Esophagus squamous epithelium (tissue), 5 donors: ENCODE measurements around the gene KCNQ1. TPM values are rescaled to one million over a fixed set of nuclear protein-coding genes. Genes with fewer than 3 reads are reported as not detected.

Experiments
- DNase-seq: peaks from one replicate; lab custom pipeline; 2025; lab: John Stamatoyannopoulos, UW
- H3K27ac ChIP-seq, 4 donors: fragments of 200-600 bp; sonication (generic); one replicate each; pipeline ENCODE4 v1.5.1; 2016 to 2019; ENCODE audit warnings: mild to moderate bottlenecking in 1 of 4
- H3K27me3 ChIP-seq, 4 donors: fragments of 200-600 bp; sonication (generic); 1 replicate in 3 of 4; 2 replicates in 1 of 4; pipeline versions ENCODE4 v1.5.1 to v1.6.0; 2017 to 2021; ENCODE audit warnings: antibody characterized with exemption in 1 of 4
- H3K36me3 ChIP-seq, 3 donors: fragments of 200-600 bp; sonication (generic); one replicate each; pipeline ENCODE4 v1.5.1; 2016 to 2019
- H3K4me1 ChIP-seq, 3 donors: fragments of 200-600 bp; sonication (generic); one replicate each; pipeline ENCODE4 v1.5.1; 2017 to 2019
- H3K4me3 ChIP-seq, 4 donors: fragments of 200-600 bp; sonication (generic); 1 replicate in 3 of 4; 2 replicates in 1 of 4; pipeline ENCODE4 v1.5.1; 2016 to 2019; ENCODE audit warnings: mild to moderate bottlenecking in 2 of 4, moderate library complexity in 1 of 4
- H3K9me3 ChIP-seq, 3 donors: fragments of 200-600 bp; sonication (generic); one replicate each; pipeline ENCODE4 v1.5.1; 2016 to 2019
- POLR2A ChIP-seq, 4 donors: fragments of 450-650 bp; IDR thresholded peaks; one replicate each; pipeline ENCODE4 v1.6.1; 2017; ENCODE audit warnings: antibody characterized with exemption in 4 of 4, mild to moderate bottlenecking in 4 of 4, moderate library complexity in 3 of 4
- WGBS, 2 donors: methylation state at CpG; one replicate each; pipeline ENCODE4 v1.1.5; 2018; 5-methylcytosine and 5-hydroxymethylcytosine counted together
- intact Hi-C: fragments of 100-400 bp; cut with DNase I; formaldehyde crosslinking; loops from one replicate; pipeline ENCODE4 v1.15.0; 2022
- total RNA-seq, 4 donors: library from RNA; depleted of rRNA; stranded (reverse); fragments of >200 nt; gene quantifications; one replicate each; pipeline ENCODE4 v1.1.0, GENCODE V29; 2016
- TF ChIP-seq, protein P1 (sequence below), 6 experiments: fragments of 450-650 bp in 4 of 6; fragments of 200-600 bp in 2 of 6; sonication (generic) in 2 of 6; IDR thresholded peaks; one replicate each; pipeline ENCODE4 v1.5.1; 2016 to 2019; ENCODE audit warnings: antibody characterized with exemption in 6 of 6, mild to moderate bottlenecking in 4 of 6, moderate library complexity in 4 of 6
- donor health status: DM: yes; HTN: yes; CAD: no.

The KCNQ1 gene
- total RNA-seq, 4 donors from 2014 or later, result 0.61 to 3.1 (median 0.72) TPM

DNA sequence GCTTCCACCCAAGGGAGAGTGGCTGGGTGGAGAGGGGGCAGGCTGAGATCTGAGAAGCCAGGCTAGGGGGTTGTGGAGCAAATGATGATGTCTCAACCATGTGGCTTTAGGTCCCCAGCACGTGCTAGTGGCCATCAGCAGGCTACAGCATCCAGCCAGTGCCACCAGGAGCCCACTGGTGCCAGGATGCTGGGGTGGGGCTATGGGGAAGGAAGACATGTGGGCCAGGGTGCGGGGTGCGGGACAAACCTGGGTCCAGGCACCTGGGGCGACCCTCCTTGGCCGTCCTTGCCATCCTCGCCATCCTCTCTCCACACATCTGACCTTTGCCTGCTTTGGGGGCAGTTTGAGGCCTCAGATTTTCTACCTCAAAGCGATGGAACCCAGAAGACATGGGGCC, 104.3 kb downstream of the KCNQ1 start:
- H3K36me3 ChIP-seq, result no peaks in the 10 kb centered on the region
- no peaks in the 10 kb centered on the region for H3K9me3 ChIP-seq
- no peak overlapping the region for H3K27ac ChIP-seq
- DNase-seq, result no peak
- H3K4me3 ChIP-seq, result no peak overlapping the region
- H3K4me1 ChIP-seq, result no peaks in the 10 kb centered on the region
- no peak for TF ChIP-seq POLR2A (IDR thresholded peaks at IDR 0.05)
- TF ChIP-seq, protein P1, sequence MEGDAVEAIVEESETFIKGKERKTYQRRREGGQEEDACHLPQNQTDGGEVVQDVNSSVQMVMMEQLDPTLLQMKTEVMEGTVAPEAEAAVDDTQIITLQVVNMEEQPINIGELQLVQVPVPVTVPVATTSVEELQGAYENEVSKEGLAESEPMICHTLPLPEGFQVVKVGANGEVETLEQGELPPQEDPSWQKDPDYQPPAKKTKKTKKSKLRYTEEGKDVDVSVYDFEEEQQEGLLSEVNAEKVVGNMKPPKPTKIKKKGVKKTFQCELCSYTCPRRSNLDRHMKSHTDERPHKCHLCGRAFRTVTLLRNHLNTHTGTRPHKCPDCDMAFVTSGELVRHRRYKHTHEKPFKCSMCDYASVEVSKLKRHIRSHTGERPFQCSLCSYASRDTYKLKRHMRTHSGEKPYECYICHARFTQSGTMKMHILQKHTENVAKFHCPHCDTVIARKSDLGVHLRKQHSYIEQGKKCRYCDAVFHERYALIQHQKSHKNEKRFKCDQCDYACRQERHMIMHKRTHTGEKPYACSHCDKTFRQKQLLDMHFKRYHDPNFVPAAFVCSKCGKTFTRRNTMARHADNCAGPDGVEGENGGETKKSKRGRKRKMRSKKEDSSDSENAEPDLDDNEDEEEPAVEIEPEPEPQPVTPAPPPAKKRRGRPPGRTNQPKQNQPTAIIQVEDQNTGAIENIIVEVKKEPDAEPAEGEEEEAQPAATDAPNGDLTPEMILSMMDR (IDR thresholded peaks at IDR 0.05), result no peak
- 84 to 100% methylated on average over 5 to 6 of the region's 7 CpGs for WGBS, 2 donors
- intact Hi-C loops, result no loop called here
- no peaks in the 10 kb centered on the region for H3K27me3 ChIP-seq

DNA sequence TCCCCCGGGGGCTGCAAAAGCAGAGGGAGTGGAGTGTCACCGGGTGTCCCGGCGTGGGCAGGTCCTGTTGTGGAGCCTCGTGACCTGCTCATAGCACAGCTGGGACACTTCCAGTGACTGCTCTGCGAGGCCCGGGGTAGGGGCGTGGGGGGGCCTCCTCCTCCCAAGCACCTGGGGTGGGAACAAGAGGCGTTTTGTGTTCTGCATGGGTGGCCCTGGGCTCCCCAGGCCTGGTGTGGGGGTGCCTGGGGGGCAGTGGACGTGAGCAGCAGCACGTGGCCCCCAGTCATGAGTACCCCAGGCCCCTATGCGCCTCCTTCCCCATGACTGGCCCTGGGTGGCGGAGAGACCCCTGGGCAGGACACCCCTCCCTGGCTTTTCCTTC, 104.7 kb downstream of the KCNQ1 start:
- intact Hi-C loops, result no loop called here
- no peaks in the 10 kb centered on the region for H3K4me1 ChIP-seq
- no peaks in the 10 kb centered on the region for H3K9me3 ChIP-seq
- no peak for DNase-seq
- no peak for TF ChIP-seq POLR2A (IDR thresholded peaks at IDR 0.05)
- TF ChIP-seq, protein P1 (IDR thresholded peaks at IDR 0.05), result no peak
- H3K36me3 ChIP-seq, result no peaks in the 10 kb centered on the region
- H3K27ac ChIP-seq, result no peak overlapping the region
- no peaks in the 10 kb centered on the region for H3K27me3 ChIP-seq
- no peak overlapping the region for H3K4me3 ChIP-seq
- 87% methylated on average over 8 of the region's 13 CpGs; no CpG with 5 or more reads in 1 of the 2 donors for WGBS, 2 donors

DNA sequence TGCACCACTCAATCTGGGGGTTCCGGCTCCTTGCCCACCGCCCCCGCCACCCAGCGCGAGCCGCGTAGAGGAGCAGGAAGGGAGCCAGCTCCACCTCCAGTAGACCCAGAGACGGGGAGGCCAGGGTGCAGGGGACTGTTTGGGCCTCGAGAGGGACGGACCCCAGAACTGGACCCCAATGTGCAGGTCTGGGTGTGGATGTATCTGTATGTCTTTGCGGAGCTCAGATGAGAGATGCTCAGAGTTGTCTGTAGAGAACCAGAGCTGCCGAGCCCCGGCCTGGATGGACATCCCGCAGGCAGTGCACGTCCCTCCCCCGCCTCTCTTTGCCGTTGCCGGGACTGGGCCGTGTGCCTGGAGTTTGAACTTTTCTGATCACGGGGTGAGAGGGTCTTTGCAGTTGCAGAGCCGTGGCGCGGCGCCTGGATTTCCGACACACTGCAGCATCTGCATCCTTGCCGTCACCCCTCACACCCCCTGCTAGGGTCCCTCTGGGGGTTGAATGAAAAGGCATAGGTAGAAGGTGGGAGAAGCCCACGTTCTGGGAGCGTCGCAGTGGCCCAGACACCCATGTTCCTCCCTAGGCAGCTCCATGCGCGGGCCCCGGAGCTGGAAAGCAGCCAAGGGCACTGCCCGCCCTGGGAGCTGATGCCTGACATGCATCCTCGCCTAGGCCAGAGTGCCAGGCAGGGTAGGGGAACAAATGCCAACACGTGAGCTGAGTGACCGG, 105.2 kb downstream of the KCNQ1 start:
- no peak for DNase-seq
- no peaks in the 10 kb centered on the region for H3K36me3 ChIP-seq
- intact Hi-C loops, result no loop called here
- H3K4me3 ChIP-seq, result no peak overlapping the region
- peak overlapping the region in 1 of 4 donors; percentile 47 for H3K27ac ChIP-seq
- WGBS, 2 donors, result 85 to 90% methylated on average over 8 to 27 of the region's 36 CpGs
- no peaks in the 10 kb centered on the region for H3K27me3 ChIP-seq
- no peaks in the 10 kb centered on the region for H3K4me1 ChIP-seq
- TF ChIP-seq POLR2A (IDR thresholded peaks at IDR 0.05), result no peak
- TF ChIP-seq, protein P1 (IDR thresholded peaks at IDR 0.05), result no peak
- no peaks in the 10 kb centered on the region for H3K9me3 ChIP-seq

DNA sequence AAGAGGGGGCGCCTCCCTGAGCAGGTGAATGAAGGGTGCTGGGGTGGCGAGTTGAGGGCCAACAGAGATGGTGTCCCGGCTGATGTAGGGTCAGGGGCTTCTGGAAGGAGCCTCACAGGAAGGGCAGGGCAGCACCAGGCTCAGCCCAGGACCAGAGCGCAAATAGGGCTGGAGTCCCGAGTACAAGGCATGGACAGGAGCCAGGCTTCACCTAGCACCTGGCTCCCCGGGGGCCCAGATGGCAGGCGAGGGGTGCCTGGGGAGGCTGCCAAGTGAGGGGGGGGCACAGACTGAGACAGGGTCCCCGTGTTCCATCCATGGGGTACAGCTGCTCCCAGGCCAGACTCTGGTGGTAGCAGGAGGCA, 105.8 kb downstream of the KCNQ1 start:
- TF ChIP-seq, protein P1 (IDR thresholded peaks at IDR 0.05), result no peak
- no peak for TF ChIP-seq POLR2A (IDR thresholded peaks at IDR 0.05)
- no peaks in the 10 kb centered on the region for H3K27me3 ChIP-seq
- DNase-seq, result no peak
- H3K36me3 ChIP-seq, result no peaks in the 10 kb centered on the region
- intact Hi-C loops, result no loop called here
- no peaks in the 10 kb centered on the region for H3K4me1 ChIP-seq
- H3K4me3 ChIP-seq, result no peak overlapping the region
- 85 to 89% methylated on average over 3 to 4 of the region's 8 CpGs for WGBS, 2 donors
- peak overlapping the region in 2 of 4 donors; percentile 3 to 47 for H3K27ac ChIP-seq
- no peaks in the 10 kb centered on the region for H3K9me3 ChIP-seq

DNA sequence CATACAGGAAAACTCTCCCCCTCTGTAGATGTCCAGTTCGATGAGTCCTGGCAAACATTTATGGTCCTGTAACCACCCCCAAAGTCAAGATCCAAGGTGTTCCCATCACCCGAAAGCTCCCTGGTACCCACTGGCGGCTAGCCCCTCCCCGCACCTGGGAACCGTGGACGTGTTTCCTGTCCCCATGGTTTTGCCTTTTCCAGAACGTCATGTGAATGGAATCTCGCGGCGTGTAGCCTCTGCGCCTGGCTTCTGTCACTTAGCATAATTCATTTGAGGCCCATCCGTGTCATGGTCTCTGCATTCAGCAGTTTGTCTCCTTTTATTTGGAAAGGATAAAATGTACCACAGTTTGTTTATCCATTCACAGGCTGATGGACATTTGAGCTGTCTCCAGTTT, 106.3 kb downstream of the KCNQ1 start:
- 74 to 78% methylated on average over 12 of the region's 12 CpGs for WGBS, 2 donors
- intact Hi-C loops, result no loop called here
- TF ChIP-seq, protein P1 (IDR thresholded peaks at IDR 0.05), result no peak
- no peak for TF ChIP-seq POLR2A (IDR thresholded peaks at IDR 0.05)
- H3K36me3 ChIP-seq, result no peaks in the 10 kb centered on the region
- H3K4me1 ChIP-seq, result no peaks in the 10 kb centered on the region
- H3K27me3 ChIP-seq, result no peaks in the 10 kb centered on the region
- H3K9me3 ChIP-seq, result no peaks in the 10 kb centered on the region
- peak overlapping the region in 2 of 4 donors; percentile 3 to 47 for H3K27ac ChIP-seq
- no peak for DNase-seq
- no peak overlapping the region for H3K4me3 ChIP-seq
